Stimulated activated CD8-positive, alpha-beta memory T cell treated with anti-CD3 and anti-CD28 coated beads, Interleukin-15, amount 100 ng/mL, for 1 hour (primary cell): ENCODE measurements around the gene DIP2C.
A peak's percentile ranks its signal among the peaks of the same experiment; 100 is the strongest.
"Not testable (repeated sequence)": the region's sequence is repeated elsewhere in the genome, so short reads cannot be mapped to it uniquely, and the experiment has no call there.

Experiments used
- DNase-seq: peaks from one replicate; pipeline ENCODE4 v3.0.0-alpha.2; 2020; ENCODE audit warnings: low read depth

The DIP2C gene

DNA sequence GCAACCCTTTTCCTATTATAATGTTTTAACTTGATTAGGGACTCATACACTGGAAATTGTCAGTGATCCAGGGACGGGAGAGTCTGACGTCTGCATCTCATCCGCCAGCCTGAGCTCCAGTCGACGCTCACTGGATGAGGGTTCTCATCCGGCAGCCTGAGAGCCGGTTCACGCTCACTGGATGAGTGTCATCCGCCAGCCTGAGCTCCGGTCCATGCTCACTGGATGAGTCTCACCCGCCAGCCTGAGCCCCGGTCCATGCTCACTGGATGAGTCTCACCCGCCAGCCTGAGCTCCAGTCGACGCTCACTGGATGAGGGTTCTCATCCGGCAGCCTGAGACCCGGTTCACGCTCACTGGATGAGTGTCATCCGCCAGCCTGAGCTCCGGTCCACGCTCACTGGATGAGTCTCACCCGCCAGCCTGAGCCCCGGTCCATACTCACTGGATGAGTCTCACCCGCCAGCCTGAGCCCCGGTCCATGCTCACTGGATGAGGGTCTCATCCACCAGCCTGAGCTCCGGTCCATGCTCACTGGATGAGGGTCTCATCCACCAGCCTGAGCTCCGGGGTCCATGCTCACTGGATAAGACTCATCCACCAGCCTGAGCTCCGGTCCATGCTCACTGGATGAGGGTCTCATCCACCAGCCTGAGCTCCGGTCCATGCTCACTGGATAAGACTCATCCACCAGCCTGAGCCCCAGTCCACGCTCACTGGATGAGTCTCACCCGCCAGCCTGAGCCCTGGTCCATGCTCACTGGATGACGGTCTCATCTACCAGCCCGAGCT, 209.6 kb downstream of the DIP2C start:
- not testable (repeated sequence) for DNase-seq

DNA sequence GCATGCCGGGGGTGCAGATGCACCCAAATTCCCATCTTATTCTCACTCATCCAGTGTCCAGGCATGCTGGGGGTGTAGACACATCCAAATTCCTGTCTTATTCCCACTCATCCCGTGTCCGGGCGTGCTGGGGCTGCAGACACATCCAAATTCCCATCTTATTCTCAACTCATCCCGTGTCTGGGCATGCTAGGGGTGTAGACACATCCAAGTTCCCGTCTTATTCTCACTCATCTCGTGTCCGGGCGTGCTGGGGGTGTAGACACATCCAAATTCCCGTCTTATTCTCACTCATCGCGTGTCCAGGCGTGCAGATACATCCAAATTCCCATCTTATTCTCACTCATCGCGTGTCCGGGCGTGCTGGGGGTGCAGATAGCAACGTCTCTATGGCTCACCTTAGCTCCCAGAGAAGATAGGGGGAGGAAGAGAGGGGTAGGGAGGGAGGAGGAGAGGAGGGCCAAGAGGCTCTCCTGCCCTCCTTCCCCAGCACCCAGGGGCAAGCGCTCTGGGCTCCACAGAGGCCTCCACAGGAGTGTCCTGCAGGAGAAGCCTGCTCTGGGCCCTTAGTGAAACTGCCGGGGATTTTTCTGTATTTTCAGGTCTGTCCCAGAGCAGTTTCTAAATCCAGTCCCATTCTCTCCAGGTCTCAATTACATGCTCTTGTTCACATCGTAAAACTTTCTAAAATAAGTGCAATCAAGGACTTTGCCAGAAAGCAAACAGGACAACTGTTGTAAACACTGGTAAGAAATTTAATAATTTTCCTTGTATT, 210.8 kb downstream of the DIP2C start:
- no peak for DNase-seq

DNA sequence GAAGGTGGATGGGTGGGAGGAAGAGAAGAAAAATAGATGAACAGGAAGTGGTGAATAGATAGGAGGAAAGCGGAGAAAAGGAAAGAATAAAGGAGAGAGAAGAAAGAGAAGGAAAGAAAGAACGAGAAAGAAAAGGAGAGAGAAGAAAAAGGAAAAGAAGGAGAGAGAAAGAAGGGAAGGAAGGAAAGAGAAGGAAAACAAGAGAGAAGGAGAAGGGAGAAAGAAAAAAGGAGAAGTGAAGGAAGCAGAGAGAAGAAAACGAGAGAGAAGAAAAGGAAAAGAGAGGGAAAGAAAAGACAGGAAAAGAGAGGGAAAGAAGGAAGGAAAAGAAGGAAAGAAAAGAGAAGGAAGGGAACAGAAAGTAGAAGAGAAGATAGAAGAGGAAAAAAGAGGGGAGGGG, 211.8 kb downstream of the DIP2C start:
- no peak for DNase-seq

DNA sequence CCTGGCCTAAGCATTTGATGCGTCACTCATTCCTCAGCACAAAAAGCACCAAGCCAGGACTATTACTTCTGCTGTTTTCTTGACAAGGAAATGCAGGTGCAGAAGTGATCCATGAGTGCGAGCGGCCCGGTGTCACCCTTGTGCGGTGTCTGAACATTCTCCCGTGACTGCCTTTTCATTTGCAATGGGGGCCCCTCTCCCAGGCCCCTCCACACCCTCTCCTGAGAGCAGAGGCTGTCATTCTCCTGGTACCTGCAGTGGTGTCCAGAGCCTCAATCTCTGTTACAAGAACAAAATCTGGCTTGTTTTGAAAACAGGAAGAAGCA, 213.1 kb downstream of the DIP2C start:
- DNase-seq = no peak

DNA sequence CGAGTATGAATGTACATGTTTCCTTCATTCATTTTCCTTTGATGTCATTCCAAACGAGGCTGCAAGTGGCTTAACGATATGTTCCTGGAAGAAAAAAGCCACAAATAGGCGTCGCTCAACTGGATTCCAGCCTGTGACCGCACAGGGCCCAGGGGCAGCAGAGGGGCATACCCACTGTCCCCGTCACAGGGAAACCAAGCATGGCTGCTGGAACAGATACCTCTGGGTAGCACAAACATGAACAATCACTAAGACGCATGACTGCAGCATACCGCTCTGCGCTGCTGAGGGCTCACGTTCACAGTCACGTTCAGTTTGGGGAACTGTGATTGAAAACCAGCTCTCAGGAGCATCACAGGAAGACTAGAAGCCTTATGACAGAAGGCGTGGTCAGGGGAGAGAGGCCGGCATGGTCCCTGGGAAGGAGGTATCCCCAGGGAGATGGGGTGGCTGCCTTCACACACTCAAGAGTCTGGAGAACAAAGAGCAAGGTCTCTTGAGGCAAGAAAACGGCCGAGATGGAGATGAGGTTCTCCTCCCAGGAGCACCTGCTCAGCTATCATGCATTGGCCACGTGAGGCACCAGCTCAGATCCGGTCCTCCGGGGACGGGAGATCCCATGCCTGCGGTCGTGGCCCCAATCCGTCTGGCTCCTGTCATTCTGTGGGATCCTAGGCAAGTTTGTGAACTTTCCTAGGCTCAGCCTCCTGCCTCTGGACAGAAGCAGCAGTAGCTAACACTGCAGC, 213.6 kb downstream of the DIP2C start:
- DNase-seq = no peak

DNA sequence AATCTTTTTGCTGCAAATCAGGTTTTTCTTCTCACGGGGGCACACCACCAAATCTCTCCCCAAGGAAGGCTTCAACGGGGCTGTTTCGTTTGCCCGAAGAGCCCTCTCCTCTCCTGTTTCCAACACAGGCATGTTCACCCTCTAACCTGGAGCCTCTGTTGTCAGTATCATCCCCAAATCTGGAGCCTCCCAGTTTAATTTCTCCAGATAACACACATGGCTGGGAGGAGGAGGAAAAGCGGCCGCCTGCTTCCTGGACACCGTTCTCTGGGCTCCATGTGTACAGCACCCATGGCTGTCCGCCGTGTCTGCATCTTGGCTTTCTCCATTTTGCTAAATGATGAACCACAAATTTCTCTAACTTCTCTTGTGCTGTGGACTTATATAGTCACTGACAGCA, 214.5 kb downstream of the DIP2C start:
- no peak for DNase-seq

DNA sequence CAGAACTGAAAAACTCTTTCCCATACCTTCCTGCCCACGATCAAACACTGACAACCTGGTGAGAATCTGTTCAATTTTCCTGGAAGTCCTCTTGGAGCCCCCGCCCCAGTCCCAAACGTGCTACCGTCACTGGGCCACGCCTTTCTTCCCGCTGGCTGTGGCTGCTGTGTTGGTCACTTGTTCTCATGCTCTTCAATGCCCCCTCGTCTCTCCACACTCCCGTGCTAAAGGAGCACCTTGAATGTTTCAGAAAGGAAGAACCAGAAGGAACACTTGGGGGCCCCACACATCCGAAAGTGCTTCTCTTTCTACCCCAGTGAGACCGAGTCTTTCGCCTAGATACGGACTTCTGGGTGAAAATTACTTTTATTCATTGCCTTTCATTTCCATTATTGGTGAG, 215.1 kb downstream of the DIP2C start:
- no peak for DNase-seq

DNA sequence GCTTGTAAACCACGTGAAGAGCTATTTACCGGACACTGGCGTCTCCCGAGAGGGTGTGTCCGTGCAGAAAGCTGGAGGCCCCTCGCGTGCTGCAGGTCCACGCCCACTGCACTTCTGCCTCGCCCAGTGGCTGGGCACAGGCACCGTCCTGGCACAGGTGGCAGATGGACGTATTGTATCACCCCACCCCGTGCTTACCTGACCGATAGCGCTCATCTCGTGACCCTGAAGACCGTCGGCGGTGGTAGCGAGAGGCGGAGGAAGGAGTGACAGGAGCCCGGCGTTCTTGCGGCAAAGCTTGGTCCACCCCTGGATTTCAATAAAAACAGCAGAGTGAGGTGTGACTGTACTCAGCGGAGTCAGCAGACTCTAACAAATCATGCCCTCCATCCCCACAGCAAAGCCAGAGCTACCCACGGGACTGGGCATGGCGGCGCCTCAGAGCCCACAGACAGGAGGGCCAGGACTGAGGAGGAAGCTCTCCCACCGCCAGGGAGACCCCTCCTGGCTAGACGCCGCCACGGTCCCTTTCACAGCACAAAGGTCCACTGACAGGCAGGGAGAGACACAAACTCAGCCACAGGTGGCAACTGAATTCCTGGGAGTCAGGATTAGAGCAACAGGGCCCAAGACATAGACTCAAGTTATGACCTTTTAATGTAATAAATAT, 217.1 kb downstream of the DIP2C start:
- DNase-seq = no peak

DNA sequence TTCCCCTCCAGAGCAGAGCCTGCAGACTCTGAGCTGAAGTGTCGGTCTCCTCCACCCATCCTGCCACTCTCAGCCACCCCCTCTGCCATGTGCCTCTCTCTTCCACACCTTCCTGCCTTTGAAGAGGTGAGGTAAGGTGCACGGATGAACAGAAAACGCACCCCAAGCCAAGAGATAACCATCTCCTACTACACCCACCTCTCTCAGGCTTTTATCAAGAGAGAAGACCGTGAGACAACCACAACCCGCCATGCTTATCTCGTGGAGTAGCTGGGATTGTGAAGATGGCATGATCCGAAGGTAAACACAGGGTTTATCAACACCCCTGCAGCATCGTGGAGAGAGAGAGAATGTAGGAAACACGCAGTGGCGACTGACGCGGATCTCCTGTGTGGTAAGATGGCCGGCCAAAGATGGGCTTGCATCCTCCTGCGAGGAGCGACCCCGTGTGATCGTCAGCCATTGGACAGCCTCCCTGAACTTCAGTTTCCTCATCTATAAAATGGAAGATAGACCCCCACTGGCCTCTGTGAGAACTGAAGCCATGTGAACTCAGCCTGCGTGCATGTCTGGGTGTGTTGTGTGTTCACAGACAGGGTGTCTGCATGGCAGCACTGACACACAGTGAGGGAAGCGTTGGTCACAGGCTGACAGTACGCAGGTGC, 219.0 kb downstream of the DIP2C start:
- DNase-seq = no peak

DNA sequence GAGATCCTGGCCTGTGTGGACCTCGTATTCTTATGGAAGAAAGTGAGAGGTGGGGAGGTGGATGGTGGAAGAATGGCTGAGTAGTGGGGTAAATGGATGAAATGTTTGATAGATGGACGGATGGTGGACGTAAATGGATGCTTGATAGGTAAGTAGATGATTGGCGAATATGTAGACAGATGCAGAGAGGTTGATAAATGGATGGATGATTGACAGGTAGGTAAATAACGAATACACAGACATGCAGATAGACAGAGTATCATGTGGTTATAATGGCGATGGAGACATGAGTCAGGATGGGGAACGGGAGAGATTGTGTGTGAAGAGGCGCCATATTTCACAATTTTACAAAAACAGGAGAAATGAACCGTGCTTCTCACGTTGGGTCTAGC, 219.5 kb downstream of the DIP2C start:
- DNase-seq = no peak

DNA sequence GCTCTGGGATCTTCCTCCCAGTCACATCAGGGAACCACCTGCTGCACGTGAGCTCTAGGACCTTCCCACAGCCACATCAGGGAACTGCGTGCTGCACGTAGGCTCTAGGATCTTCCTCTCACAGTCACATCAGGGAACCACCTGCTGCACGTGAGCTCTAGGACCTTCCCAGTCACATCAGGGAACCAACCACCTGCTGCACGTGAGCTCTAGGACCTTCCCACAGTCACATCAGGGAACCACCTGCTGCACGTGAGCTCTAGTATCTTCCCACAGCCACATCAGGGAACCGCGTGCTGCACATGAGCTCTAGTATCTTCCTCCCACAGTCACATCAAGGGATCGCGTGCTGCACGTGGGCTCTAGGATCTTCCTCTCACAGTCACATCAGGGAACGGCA, 229.7 kb downstream of the DIP2C start:
- DNase-seq = no peak

DNA sequence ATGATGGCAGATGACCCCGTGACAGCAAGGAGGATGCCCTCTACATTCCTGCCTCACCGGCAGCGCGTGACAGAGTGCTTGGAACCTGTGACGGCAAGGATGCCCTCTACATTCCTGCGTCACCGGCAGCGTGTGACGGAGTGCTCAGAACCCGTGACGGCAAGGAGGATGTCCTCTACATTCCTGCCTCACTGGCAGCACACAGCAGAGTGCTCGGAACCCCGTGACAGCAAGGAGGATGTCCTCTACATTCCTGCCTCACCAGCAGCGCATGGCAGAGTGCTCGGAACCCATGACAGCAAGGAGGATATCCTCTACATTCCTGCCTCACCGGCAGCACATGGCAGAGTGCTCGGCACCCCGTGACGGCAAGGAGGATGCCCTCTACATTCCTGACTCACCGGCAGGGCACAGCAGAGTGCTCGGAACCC, 231.0 kb downstream of the DIP2C start:
- DNase-seq = no peak

DNA sequence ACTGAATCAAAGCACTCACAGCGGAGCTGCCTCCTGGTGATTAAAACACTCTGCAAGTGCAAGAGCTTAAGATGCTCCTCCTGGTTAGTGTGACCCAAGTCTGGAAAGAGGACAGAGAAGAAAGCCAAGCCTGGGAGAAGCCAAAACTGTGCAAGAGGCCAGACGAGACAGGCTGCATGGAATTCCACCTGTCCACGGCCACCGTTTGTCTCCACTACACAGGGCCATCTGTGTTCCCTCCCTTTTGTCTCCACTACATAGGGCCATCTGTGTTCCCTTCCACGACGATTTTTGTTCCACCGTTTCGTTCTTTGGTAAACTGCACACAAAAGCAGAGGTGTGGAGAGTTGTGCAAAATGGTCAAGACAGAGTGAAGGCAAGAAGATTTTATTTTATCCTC, 233.0 kb downstream of the DIP2C start:
- no peak for DNase-seq

DNA sequence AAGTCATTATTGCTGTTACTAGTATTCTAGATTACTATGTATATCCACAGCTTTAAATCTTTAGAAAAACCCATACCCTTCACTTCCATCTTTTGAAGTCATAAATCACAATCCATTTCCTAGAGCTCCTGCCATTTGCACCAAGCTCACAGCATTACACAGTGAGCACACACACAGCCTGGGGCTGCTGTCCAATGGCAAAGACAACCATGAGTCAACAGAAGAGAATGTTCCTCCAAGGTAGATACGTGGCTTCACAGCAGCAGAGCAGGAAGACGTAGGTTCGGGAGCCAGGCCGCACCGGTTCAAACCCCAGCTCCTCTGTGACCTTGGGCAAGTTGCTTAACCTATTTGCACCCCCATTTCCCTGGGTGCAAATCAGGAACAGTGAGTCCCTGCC, 234.6 kb downstream of the DIP2C start:
- DNase-seq = no peak

DNA sequence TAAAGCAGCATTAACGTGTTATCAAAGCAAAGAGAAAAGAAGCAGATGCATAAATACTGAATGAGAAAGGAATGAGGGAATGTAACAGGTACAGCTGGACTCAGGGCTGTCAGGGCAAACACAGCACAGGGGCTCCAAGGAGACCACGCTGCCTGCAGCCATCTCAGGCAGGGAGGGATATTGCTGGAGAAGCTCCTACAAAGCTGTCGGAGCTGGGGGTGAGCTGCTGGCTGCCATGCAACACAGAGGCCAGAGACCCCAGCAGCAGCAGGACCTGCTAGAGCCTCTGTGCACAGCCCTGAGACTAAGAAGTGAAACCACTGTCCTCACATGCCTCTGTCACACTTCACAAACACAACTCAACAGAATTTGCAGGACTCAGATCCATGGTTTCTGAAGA, 235.8 kb downstream of the DIP2C start:
- DNase-seq = no peak

DNA sequence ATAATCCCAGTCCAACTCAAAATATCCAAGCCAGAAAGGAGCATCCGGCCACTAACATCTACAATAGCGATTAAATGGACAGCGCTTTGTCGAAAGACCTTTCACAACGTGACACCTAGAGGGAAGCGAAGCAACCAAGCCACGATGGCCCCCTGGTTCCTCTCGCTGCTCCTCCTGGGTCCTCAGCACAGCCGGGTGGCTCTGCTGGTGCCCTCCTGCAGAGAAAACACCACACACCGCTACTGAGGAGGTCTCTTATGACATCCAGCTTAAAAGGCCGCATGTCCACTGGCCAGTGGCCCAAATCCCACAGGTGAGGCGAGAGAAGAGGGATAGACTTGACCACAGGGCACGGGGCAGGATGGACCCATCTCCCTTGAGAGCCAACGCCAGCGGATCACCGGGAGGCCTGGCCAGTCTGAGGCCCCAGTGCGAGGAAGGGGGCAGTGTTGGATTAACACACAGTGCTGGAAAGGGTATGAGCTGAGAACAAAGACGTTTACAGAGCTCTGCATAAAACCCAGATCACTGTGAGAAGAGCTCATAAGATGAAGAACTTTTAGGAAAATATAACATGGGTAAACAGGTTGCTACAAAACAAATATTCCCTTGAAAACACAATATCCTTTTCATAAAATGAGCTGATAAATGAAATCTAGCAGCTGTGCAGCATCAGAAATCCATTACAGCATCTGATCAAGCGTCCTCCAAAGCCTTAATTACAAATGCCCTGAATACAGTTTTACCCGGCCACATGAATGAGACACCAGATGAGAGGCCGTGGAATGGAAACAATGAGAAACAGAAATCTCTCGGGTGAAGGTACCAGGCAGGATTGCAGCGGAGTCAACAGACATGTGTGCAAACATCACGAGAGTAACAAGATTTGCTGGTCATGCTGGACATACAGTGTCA, 236.7 kb downstream of the DIP2C start:
- no peak for DNase-seq

DNA sequence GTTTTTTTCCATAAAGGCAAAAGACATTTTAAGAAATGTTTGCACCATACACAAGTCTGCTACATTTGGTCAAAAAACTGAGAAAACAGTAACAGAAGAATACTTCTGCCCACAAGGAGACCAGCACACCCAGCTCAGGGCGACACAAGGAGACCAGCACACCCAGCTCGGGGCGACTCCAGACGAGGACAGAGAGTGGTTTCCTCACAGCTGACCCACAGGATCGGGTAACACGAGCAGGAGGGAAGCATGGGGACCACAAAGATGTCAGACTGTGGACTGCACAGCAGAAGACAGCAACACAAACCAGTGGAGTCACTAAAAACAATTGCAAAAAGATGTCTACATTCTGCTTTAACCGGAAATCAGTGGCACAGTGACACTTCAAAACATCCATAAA, 237.6 kb downstream of the DIP2C start:
- DNase-seq = no peak

DNA sequence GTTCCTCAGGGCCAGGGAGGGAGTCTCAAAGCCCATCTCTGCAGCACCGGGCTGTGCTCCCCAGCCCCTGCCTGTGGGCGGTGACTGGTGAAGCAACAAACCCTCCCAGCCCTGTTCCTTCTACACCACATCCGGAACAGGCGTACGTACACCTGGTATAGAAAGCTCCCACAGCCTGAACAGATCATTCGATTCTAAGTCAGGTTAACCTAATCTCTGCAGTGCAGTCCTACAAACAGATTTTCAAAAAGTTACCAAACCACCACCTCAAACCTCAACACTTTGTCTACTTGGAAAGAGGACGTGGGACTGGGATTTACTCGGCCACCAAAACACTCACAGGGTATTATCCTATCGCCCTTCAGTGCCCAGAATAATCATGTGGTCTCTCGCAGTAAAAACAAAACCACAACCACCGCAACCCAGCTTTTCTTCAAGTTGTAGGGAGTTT, 238.4 kb downstream of the DIP2C start:
- peak; percentile 34 for DNase-seq

DNA sequence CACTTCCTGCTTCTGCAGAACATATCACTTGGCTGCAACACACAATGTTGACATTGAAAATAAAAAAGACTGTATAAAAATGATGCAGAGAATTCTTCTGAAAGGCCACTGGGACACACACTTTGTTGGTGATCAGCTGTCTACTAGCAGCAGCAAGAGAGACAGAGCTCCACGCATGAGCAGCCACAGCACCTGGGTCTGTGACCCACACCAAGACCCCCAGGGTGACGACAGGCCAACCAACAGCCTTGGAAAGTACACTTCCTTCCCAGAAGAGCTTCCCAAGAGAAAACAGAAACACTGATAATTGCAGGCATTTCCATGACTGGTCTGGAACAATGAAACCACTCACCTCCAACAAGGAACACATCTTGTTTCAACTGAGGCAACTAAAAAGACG, 239.0 kb downstream of the DIP2C start:
- no peak for DNase-seq

DNA sequence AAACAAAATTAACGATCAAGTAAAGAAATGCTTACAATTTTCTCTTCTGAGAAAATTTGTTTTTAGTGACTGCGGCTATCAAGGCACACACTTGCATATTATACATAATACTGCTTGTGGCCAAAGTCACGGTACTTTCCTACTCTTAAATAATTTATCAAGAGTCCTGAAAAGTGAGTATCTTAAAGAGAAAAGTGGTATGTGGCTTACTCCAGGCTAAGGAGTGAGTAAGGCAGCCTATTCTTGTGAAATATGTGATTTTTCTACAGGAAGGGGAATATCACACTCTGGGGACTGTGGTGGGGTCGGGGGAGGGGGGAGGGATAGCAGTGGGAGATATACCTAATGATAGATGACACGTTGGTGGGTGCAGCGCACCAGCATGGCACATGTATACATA, 240.1 kb downstream of the DIP2C start:
- DNase-seq = not testable (repeated sequence)

DNA sequence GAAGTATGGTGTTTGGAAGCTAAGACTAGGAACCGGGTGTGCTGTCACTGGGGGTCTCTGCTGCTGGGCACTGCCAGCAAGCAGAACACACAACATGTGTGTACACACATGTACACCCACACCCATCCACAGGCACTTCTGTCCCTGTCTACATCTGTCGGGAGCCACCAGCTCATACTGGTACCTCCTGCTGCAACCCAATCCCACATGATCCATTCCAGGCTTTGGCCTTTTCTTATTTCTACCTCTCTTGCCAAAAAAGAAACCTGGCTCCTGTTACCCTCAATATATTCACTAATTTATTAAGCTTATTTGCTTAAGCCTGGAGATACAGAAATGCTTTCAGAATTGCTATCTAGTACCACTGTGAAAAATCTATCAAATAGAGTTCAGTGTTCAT, 246.0 kb downstream of the DIP2C start:
- no peak for DNase-seq
